ENCODE data around the gene LIPG. TPM values are rescaled to one million over a fixed set of nuclear protein-coding genes. Genes with fewer than 3 reads are reported as not detected.
A peak's percentile ranks its signal among the peaks of the same experiment; 100 is the strongest.

Gene LIPG
- total and polyA plus RNA-seq, 2 of the 13 experiments (the other 11 are each of a cell fraction or from before 2014, with no cell fraction given): 0.96 to 10.8 TPM

DNA sequence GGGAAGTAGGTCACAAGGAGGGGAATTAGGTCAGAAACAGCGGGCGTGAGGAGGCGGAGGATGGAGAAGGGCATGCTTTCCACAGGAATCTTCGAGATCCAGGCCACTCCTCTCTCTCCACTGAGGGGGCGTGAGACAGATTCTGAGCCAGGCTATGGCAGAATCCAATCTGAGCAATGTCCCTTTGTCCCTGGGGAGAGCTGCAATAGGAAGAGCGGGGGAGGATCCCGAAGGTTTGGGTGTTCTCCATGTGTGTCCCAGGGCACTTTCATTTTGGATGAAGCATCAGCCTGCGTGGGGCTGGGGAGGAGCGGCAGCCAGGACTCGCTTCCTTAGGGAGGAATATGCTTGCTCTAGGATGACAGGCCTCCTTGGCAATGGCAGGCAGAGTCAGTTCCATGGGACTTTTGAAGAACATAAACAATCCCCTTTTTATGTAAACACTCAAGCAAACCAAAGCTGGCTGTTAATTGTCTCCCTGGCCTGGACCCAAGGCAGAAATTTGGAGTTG is 84.0 kb downstream of the LIPG start:
- 77% methylated on average over 10 of the region's 10 CpGs for WGBS (ENCODE audit: low lambda C conversion rate)
- Histone ChIP-seq H3K4me2 (ENCODE audit: low read depth, low read length) (no peak overlapping the region), H3K36me3 (replicated peaks in 1 of 2; ENCODE audit: control insufficient read depth in 1 of 2, insufficient read depth in 2 of 2, low read length in 2 of 2) (no peaks in the 10 kb centered on the region), H3K9me3 (ENCODE audit: low read length) (no peaks in the 10 kb centered on the region), H3K9ac (ENCODE audit: insufficient read depth, low read depth, low read length) (no peak overlapping the region), H2AFZ (ENCODE audit: low read length) (no peak overlapping the region), H4K20me1 (ENCODE audit: insufficient read depth, low read length) (no peaks in the 10 kb centered on the region), H3K27ac (ENCODE audit: extremely low read length, insufficient read depth, low read length) (no peak overlapping the region), H3K4me3 (replicated peaks in 1 of 3; ENCODE audit: insufficient read depth in 1 of 3, low read depth in 2 of 3, low read length in 3 of 3) (no peak overlapping the region), H3K27me3 (ENCODE audit: control insufficient read depth in 1 of 2, insufficient read depth in 2 of 2, low read length in 2 of 2) (peaks cover 1 to 4% of the 10 kb centered on the region in 2 experiments; a peak in 1 of 5 replicates), H3K79me2 (ENCODE audit: insufficient read depth, low read length) (no peaks in the 10 kb centered on the region), H3K4me1 (ENCODE audit: insufficient read depth, low read length) (peaks cover 29% of the 10 kb centered on the region)
- DNase-seq (ENCODE audit: low spot score): no peak
- BruUV-seq (replicated peaks): no TSS peak
- CTCF ChIA-PET (ENCODE audit: low intra/inter-chr PET ratio, low total read pairs): no interaction called here
- no peak for ATAC-seq
- POLR2A ChIA-PET: no interaction called here
- TF ChIP-seq ZNF709 (CRISPR knock-in tag; IDR thresholded peaks at IDR 0.05) (0 out of 2 replicates have a peak, but pooled peaks have one; percentile 29), ZNF570 (CRISPR knock-in tag; IDR thresholded peaks at IDR 0.05; ENCODE audit: borderline replicate concordance) (no peak)
- in situ Hi-C loops (cut with HindIII; ENCODE audit: extremely low pct_ligation_motif_present, low pct_unique_long_range_greater_than_20kb): no loop called here
- no peak for FAIRE-seq
- intact Hi-C loops (cut with micrococcal nuclease; ENCODE audit: unreplicated experiment): no loop called here

DNA sequence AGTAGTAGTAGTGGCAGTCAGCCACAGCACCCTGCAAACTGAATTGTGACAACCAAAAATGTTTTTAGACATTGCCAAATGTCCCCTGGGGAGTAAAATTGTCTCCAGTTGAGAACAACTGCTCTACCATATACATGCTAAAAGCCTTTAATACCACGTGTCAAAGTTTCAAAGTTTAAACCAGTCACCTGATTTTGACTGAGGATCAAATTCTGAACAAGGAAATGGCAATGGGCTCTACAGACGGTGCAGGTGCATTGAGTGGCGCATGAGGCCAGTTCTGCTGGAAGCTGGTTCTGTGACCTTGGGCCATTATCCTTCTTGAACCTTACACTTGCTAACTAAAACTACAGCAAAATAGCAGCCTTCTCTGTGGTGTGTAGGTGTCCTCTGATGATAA is 85.0 kb downstream of the LIPG start:
- in situ Hi-C loops (cut with HindIII; ENCODE audit: extremely low pct_ligation_motif_present, low pct_unique_long_range_greater_than_20kb) (no loop called here), intact Hi-C loops (cut with micrococcal nuclease; ENCODE audit: unreplicated experiment) (no loop called here)
- ChIA-PET CTCF (ENCODE audit: low intra/inter-chr PET ratio, low total read pairs) (no interaction called here), POLR2A (interaction anchor here (1.7 kb wide), 1 partner anchor 18 kb away, joined by 3 read pairs; no protein-coding TSS in a partner anchor)
- Histone ChIP-seq H3K9ac (ENCODE audit: insufficient read depth, low read depth, low read length) (no peak overlapping the region), H3K4me3 (replicated peaks in 1 of 3; ENCODE audit: insufficient read depth in 1 of 3, low read depth in 2 of 3, low read length in 3 of 3) (no peak overlapping the region), H3K4me2 (ENCODE audit: low read depth, low read length) (no peak overlapping the region), H3K9me3 (ENCODE audit: low read length) (no peaks in the 10 kb centered on the region), H3K79me2 (ENCODE audit: insufficient read depth, low read length) (no peaks in the 10 kb centered on the region), H3K27ac (ENCODE audit: extremely low read length, insufficient read depth, low read length) (no peak overlapping the region), H2AFZ (ENCODE audit: low read length) (no peak overlapping the region), H3K36me3 (replicated peaks in 1 of 2; ENCODE audit: control insufficient read depth in 1 of 2, insufficient read depth in 2 of 2, low read length in 2 of 2) (no peaks in the 10 kb centered on the region), H3K27me3 (ENCODE audit: control insufficient read depth in 1 of 2, insufficient read depth in 2 of 2, low read length in 2 of 2) (peaks cover 1 to 10% of the 10 kb centered on the region in 2 experiments; a peak in 3 of 5 replicates), H3K4me1 (ENCODE audit: insufficient read depth, low read length) (peaks cover 36% of the 10 kb centered on the region), H4K20me1 (ENCODE audit: insufficient read depth, low read length) (no peaks in the 10 kb centered on the region)
- FAIRE-seq: no peak
- BruUV-seq (replicated peaks): no TSS peak
- DNase-seq (ENCODE audit: low spot score): no peak
- no peak for ATAC-seq
- WGBS (ENCODE audit: low lambda C conversion rate): 19% methylated on average over 3 of the region's 3 CpGs
- no peak for TF ChIP-seq HIVEP1 (CRISPR knock-in tag; IDR thresholded peaks at IDR 0.05)
- TF ChIP-seq, protein P1, sequence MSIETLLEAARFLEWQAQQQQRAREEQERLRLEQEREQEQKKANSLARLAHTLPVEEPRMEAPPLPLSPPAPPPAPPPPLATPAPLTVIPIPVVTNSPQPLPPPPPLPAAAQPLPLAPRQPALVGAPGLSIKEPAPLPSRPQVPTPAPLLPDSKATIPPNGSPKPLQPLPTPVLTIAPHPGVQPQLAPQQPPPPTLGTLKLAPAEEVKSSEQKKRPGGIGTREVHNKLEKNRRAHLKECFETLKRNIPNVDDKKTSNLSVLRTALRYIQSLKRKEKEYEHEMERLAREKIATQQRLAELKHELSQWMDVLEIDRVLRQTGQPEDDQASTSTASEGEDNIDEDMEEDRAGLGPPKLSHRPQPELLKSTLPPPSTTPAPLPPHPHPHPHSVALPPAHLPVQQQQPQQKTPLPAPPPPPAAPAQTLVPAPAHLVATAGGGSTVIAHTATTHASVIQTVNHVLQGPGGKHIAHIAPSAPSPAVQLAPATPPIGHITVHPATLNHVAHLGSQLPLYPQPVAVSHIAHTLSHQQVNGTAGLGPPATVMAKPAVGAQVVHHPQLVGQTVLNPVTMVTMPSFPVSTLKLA (IDR thresholded peaks at IDR 0.05): peak; percentile 25; the same call in 1 of the 2 replicates
